HG03025 (cell line): ENCODE results near the gene GARIN1A.
"Not testable (repeated sequence)": the region's sequence is repeated elsewhere in the genome, so short reads cannot be mapped to it uniquely, and the experiment has no call there.

ENCODE experiments used
- ATAC-seq: cut with Tn5 transposase; IDR thresholded peaks from one replicate; pipeline ENCODE4 v1.9.1; 2021; ENCODE audit warnings: mild to moderate bottlenecking, moderate library complexity; ENCODE audit not compliant: unreplicated experiment, low FRiP score

The GARIN1A gene

DNA sequence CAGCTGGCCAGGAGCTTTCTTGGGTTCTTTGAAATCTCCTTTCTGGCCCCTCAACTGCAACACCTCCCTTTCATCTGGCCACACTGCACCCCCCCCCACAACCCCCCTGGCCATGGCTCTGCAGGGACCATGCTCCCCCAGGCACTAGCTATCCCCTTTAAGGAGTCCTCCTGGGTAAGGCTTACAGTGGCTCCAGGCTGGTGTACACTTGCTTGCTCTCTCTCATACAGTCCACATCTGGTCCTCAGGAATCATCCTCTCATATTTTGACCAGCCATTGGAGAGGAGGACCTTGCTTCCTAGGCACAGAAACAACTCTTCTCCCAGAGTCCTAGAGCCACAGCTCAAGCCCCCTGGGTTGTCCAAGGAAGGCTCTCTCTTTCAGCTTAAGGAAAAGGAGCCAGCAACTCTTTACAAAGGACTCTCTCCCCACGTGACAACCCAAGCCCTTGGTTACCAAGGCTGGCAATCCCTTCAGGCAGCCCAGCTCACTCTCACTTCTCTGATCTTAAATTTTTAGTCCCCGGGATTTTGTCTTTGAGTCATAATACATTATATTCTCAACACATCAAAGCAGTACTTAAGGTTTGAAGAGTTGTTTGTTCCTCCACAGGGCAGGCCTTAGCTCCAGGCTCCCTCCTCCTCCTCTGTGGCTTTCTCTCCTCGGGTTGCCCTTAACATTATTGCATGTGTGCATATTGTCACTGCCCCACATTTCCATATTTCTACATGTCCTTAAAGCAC lies 9.9 kb downstream of the GARIN1A start:
- no peak for ATAC-seq

DNA sequence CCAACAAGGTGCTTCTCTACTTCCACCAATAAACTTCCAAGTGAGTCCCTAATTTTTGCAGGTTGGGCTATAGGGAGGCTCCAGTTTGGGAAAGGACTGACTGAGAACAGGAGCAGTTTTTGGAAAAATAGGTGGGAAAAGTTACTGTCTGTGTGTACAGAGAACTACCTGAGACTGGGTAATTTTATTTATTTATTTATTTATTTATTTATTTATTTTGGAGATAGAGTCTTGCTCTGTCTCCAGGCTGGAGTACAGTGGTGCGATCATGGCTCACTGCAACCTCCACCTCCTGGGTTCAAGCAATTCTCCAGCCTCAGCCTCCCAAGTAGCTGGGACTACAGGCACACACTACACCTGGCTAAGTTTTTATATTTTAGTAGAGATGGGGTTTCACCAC lies 11.2 kb downstream of the GARIN1A start:
- ATAC-seq = not testable (repeated sequence)

DNA sequence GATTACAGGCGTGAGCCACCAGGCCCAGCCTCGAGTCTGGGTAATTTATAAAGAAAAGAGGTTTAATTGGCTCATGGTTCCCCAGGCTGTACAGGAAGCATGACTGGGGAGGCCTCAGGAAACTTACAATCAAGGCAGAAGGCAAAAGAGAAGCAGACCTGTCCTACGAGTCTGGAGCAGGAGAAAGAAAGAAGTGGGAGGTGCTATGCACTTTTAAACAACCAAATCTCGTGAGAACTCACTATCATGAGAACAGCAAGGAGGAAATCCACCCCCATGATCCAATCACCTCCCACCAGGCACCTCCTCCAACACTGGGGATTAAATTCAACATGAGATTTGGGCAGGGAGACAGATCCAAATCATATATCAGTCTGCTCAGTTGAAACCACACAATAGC lies 11.6 kb downstream of the GARIN1A start:
- ATAC-seq = not testable (repeated sequence)

DNA sequence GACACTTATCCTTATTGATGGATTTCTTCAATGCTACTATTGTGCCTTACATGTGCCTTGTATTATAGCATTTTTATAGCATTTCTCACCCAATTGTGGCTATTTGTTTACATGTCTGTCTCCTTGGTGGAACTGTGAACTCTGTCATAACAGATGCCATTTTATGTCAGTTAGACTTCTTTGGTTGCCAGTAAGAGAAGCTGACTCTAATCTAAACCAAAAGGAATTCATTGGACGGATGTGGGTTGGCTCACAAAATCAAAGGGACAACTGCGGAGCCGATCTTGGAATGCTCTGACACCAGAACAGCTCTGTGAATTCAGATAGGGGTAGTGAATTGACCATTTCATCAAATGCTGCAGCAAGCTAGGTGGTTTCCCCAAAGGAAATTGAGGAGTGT lies 15.0 kb downstream of the GARIN1A start:
- ATAC-seq = no peak

DNA sequence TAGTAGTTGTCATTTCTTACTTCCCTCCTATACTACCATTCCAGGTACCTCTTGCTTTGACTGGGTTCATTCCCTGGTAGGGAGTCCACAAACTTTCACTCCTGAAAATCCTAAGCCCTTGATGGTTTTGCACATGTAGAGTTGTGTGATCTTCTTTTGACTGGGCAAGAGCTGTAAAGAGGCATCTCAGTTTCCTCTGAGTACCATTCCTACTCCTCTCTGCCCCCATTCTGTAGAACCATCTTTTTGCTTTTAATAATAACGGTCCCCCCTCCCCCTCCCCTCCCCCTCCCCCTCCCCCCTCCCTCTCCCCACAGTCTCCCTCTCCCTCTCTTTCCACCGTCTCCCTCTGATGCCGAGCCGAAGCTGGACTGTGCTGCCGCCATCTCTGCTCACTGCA lies 16.4 kb downstream of the GARIN1A start:
- no peak for ATAC-seq

DNA sequence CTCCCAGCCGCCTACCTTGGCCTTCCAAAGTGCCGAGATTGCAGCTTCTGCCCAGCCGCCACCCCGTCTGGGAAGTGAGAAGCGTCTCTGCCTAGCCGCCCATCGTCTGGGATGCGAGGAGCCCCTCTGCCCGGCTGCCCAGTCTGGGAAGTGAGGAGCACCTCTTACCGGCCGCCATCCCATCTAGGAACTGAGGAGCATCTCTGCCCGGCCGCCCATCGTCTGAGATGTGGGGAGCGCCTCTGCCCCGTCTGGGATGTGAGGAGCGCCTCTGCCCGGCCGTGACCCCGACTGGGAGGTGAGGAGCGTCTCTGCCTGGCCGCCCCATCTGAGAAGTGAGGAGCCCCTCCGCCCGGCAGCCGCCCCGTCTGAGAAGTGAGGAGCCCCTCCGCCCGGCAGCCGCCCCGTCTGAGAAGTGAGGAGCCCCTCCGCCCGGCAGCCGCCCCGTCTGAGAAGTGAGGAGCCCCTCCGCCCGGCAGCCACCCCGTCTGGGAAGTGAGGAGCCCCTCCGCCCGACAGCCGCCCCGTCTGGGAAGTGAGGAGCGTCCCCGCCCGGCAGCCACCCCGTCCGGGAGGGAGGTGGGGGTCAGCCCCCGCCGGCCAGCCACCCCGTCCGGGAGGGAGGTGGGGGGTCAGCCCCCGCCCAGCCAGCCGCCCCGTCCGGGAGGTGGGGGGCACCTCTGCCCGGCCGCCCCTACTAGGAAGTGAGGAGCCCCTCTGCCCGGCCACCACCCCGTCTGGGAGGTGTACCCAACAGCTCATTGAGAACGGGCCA lies 17.3 kb downstream of the GARIN1A start:
- ATAC-seq = not testable (repeated sequence)

DNA sequence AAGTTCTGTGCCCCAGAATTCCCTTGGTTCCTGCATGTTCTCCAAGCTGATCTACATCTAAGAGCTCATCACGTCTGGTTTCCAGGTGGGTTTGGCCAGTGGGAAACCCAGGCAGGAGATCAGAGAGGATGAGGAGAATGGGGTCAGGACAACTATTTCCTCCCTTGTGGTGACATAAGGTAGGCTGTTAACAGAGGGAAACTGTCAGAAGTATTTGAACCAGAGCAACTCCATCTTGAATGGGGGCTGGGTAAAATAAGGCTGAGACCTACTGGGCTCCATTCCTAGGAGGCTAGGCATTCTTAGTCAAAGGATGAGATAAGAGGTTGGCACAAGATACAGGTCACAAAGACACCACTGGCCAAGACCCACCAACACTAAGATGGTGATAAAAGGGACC lies 19.1 kb downstream of the GARIN1A start:
- no peak for ATAC-seq

DNA sequence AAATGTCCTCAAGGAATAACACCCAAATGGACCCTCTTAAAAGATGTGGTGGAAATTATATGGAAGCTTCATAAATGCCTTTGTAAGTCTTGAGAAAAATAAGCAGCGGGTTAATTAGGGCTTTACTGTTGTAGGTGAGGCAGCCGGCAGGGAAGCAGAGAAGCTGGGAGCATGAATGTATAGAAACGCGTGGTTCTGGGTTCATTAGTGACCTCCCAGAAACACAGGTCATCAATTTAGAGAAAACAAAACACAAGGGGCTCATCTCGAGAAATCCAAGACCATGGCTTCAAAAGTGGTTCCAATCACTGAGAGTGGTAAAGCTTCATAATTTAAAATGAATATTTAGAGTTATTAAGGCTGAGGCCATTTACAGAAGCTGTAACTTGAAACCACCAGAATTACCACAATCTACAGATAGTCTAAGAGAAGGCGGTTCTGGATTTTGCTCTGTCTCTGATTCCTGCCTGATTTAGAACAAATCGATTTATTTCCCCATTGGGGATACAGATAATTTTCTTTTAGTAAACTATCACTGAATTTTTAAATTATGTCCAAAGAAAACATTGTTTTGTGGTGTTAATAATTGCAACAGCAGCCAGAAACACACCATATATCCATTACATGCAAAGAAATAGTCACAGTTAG lies 20.7 kb downstream of the GARIN1A start:
- ATAC-seq = no peak

DNA sequence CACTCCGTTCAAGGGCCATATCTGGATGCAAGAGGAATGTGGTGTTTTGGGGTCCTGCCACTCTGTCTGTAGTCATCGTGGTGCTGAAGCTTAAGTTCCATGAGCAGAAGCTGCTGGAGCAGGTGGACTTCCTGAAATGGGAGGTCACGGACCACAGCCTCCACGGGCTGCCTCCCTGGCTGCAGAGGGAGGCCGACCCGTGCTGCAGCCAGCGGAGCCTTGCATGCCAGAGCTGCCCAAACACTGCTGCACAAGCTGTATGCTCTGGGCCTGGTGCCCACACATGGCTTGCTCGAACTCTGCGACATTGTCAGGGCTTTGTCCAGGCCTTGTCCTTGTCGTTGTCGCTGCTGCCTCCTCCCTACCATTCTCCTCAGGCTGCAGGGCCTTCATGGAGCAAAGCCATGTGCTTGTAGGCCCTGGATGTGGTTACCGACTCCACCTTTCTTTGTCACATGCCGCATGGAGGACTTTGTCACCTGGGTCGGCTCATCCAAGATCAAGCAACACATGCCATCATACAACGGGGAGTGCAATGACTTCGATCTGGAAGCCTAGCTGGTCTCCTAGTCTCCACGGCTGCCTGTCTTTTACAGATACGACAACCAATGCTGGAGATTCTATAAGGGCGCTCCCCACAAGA lies 21.4 kb downstream of the GARIN1A start:
- ATAC-seq = no peak

DNA sequence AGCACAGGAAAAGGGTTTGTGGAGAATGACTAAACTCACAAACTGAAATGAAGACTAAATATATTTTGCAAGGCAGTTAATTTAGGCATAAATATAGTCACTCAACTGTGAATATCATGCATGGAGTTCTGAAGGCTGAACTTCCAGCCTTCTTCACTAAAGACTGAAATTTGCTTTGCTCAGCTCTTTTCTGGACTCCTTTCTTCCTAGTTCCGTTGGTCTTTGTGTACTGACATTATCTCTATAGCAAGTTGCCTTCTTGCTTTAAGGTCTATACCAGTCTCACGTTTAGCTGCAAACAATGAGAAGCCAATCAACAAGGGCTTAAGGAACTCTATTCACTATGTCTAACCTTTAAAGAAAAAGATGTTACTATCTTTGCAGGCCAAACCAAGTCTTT lies 22.6 kb downstream of the GARIN1A start:
- no peak for ATAC-seq

DNA sequence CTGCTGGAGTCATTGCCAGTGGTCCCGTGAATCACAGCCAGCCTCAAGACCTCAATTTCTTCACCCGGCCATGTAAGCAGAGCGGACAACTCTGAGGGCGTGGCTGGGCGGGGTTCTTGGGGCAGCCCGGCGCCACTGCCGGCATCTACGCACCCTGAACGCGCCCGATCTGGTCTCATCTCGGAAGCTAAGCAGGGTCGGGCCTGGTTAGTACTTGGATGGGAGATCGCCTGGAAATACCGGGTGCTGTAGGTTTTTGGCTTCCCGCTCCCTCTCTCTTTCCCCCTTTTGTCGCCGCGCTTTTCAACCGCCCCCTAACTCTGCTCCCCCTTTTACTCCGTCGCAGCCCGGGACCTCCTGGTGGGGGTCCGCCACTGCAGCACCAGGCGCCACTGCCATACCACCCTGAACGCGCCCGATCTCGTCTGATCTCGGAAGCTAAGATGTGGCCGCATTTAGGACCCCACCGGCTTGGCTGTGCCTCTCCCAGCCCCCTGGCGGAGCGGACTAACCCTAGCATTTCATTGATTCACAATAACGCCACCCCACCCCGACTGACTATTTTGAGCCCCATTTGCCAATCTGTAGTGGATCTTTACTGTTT lies 25.3 kb downstream of the GARIN1A start:
- ATAC-seq = no peak

DNA sequence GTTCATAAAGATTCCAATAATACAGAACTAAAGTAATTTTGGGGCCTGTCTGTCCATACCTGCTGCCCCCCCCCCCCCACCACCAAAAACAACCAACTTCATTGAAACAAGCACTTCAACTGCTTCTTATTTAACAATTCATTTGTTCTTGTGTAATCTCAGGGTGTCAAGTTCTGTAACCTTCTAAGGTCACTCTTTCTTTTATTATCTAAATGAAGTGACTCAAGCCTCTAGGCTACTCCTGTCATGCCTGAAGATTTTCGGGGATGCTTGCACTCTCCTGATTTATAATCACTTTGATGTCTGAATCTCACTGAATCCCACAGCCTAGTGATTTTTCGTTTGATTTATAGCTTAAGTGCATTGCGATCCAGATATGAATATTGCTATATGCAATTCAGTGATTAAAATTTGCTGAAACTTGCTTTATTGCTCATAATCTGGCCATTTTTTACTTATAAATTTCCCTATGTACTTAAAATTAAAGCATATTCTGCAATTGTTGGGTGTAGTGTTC lies 27.2 kb downstream of the GARIN1A start:
- ATAC-seq = no peak

DNA sequence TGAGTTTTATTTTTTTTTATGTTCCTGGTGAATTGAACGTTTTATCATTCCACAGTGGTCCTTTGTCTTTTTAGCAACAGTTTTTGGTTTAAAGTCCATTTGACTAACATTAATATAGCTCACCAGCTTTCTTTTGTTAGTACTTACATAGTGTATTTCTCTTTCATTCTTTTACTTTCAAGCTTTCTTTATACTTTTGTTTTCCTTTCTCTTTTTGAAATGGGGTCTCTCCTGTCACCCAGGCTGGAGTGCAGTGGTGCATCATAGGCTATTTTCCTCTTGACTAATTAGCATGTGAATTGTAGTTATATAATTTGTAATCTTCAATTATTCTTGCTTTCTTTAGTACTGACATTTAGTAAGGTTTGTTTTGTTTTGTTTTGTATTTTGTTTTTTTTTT lies 27.8 kb downstream of the GARIN1A start:
- no peak for ATAC-seq

DNA sequence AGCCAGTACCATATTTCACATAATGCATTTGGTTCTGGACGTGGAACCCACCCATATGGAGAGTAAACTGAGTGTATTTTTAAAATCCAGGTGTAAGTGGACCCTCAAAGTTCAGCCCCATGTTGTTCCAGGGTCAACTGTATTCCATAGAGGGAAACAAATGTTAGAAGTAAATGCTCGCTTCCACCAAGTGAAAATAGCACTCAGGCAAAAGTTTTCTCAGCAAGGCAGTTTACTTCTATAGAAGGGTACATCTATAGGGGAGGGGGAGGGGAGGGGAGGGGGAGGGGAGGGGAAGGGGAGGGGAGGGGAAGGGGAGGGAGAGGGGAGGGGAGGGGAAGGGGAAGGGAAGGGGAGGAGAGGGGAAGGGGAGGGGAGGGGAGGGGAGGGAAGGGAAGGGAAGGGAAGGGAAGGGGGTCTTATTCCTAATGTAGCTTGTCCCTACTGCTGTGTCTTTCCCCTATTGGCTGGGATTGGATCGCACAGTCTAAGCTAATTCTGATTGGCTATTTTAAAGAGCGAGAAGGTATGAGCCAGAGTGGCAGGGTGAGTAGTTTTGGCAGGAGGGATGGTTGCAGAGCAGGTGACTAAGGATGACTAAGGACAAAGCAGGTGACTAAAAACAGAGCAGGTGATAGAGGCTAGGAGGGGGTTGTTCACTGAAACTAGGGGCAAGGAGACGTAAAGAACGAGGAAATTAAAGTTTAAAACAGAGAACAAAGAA lies 29.1 kb downstream of the GARIN1A start:
- no peak for ATAC-seq

DNA sequence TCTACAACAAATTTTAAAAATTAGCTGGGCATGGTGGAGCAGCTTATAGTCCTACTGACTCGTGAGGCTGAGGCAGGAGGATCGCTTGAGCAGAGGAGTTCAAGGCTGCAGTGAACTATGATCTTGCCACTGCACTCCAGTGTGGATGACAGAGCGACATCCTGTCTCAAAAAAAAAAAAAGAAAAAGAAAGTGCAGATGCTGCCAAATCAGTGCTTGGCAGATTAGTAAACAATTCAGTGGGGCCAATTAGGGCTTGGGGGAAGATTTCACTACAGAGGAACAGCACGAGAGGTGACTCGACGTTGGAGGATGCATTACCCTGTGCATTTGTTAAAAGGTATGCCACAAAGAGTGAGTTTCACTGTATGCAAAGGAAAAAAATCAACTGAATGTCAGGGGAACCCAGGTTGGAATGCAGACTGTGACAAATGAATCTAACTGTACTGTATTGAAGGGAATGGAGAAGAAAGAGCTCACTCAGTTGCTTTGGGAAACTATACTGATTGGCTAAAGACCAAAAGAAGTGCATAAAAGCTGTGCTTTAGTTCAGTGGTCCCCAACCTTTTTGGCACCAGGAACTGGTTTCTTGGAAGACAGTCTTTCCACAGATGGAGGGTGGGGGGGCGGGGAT lies 31.6 kb downstream of the GARIN1A start:
- no peak for ATAC-seq

DNA sequence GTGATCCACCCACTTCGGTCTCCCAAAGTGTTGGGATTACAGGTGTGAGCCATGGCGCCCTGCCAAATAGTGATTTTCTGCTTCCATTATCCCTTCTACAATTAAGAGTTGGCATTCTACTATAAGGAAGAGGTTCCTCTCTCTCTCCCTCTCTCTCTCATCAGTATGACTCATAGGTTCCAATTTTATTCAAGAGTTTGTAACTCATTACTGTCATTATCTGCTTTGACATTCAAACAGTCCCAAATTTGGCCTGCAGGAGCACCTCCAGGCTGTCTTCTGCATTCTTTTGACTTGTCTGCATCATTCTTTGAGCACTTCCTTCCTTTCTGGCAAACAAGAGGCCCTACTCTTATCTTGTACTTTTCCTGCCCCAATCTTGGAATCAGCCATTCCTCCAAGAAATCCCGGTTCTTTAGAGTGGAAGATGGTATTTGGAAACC lies 33.8 kb downstream of the GARIN1A start:
- no peak for ATAC-seq

DNA sequence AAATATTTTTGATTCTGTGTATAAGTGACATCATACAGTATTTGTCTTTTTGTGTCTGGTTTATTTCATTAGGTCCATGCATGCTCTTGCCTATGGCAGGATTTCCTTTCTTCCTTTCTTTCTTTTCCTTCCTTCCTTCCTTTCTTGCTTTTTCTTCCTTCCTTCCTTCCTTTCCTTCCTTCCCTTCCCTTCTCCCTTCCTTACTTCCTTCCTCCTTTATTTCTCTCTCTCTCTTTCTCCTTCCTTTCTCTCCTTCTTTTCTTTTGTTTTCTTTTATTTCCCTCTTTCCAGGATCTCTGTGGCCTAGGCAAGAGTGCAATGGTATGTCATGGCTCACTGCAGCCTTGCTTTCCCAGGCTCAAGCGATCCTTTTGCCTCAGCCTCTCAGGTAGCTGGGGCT lies 35.7 kb downstream of the GARIN1A start:
- ATAC-seq = no peak

DNA sequence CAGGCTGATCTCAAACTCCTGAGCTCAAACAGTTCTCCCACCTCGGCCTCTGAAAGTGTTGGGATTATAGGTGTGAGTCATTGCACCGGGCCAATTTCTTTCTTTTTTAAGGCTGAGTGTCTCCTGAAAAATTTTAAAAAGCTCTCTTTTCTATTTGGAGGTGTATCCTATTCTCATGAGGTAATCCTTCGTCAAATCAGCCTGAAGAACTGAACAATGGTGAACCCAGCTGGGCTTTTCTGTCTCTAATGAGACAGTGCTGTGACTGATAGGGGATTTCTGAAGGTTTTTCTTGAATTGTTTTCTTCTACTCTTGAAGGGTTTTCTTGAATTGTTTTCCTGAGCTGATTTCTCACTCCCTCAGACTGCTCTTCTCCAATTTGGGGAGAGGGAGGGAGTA lies 36.1 kb downstream of the GARIN1A start:
- ATAC-seq = no peak

DNA sequence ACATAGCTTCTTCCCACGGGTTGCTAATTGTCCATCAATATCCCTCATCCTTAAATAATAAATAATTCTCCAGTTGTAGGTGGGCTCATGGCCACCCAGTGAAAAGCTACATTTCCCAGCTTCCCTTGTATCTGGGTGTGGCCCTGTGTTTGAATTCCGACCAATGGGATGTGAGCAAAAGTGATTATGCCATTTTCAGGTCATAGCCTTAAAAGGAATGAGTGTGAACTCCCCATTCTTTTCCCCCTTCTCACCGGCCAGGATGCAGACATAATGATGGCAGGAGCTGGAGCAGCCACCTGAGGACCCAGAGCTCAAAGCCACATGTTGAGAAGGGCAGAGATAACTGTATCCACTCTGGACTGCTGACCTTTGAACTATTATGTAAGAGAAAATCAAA lies 36.7 kb downstream of the GARIN1A start:
- ATAC-seq = no peak
